Activated CD4-positive, alpha-beta T cell treated with anti-CD3 and anti-CD28 coated beads for 36 hours (primary cell): ENCODE data around the gene PEX14. TPM values are rescaled to one million over a fixed set of nuclear protein-coding genes. Genes with fewer than 3 reads are reported as not detected.

Experiments
- ATAC-seq: fragments of 200-7000 bp; cut with Tn5 transposase; one replicate; pipeline ENCODE4 v1.10.0; 2021; ENCODE audit warnings: mild to moderate bottlenecking, moderate library complexity
- CTCF ChIA-PET: fragments of 350-600 bp; sonication (Branson Sonifier 250); formaldehyde crosslinking; loops from one replicate; lab custom pipeline; 2021; ENCODE audit warnings: antibody characterized with exemption; lab: Charles Lee
- POLR2A ChIA-PET: fragments of 350-600 bp; sonication (Branson Sonifier 250); formaldehyde crosslinking; loops from one replicate; lab custom pipeline; 2021; ENCODE audit warnings: antibody characterized with exemption, inconsistent platforms; lab: Charles Lee
- DNase-seq: peaks from one replicate; pipeline ENCODE4 v3.0.0-alpha.2; 2020
- H3K27ac Mint-ChIP-seq: one replicate; pipeline ENCODE4 v1.8.0; 2021; ENCODE audit warnings: mixed read lengths
- H3K27me3 Mint-ChIP-seq: one replicate; pipeline ENCODE4 v1.8.0; 2021; ENCODE audit warnings: mixed read lengths
- H3K36me3 Mint-ChIP-seq: one replicate; pipeline ENCODE4 v1.8.0; 2021; ENCODE audit warnings: low read depth, mixed read lengths
- H3K4me1 Mint-ChIP-seq: one replicate; pipeline ENCODE4 v1.8.0; 2021; ENCODE audit warnings: mixed read lengths
- H3K4me3 Mint-ChIP-seq: one replicate; pipeline ENCODE4 v1.8.0; 2021; ENCODE audit warnings: mild to moderate bottlenecking, moderate library complexity, mixed read lengths
- H3K9me3 Mint-ChIP-seq: one replicate; pipeline ENCODE4 v1.8.0; 2021; ENCODE audit warnings: low read depth, mixed read lengths
- intact Hi-C, 2 experiments: fragments of 100-400 bp; cut with DNase I in 1 of 2; cut with micrococcal nuclease in 1 of 2; formaldehyde crosslinking; loops; one replicate each; pipeline versions ENCODE4 v1.14.2 to v1.15.1; 2022 to 2024; cut with DNase I, micrococcal nuclease
- total RNA-seq, 2 experiments: library from RNA; stranded (reverse); gene quantifications; one replicate each; pipeline ENCODE4 v1.2.3, GENCODE V29; 2021

PEX14 gene
- total RNA-seq, 2 experiments from 2014 or later = 16.3 to 25.1 TPM

- POLR2A ChIA-PET = no interaction called here
- DNase-seq (no peak), ATAC-seq (no peak)
- Mint-ChIP-seq H3K27me3 (no peaks in the 10 kb centered on the region), H3K27ac (no peak overlapping the region), H3K4me3 (no peak overlapping the region), H3K36me3 (no peaks in the 10 kb centered on the region), H3K9me3 (no peaks in the 10 kb centered on the region), H3K4me1 (no peaks in the 10 kb centered on the region)
- intact Hi-C loops = no loop called here
- CTCF ChIA-PET = interaction anchor here (0.6 kb wide), 1 partner anchor 241 kb away, joined by 3 read pairs; no protein-coding TSS in a partner anchor
Measured at GRCh38 chr1:10665226-10665625, 190.5 kb downstream of the PEX14 start.

GRCh38 chr1:10665930-10666850 lies 191.4 kb downstream of the PEX14 start:
- DNase-seq (no peak), ATAC-seq (no peak)
- Mint-ChIP-seq H3K4me1 (no peaks in the 10 kb centered on the region), H3K36me3 (no peaks in the 10 kb centered on the region), H3K27ac (no peak overlapping the region), H3K27me3 (no peaks in the 10 kb centered on the region), H3K9me3 (no peaks in the 10 kb centered on the region), H3K4me3 (no peak overlapping the region)
- ChIA-PET POLR2A (no interaction called here), CTCF (no interaction called here)
- intact Hi-C loops = no loop called here

GRCh38 chr1:10667861-10668761 lies 193.4 kb downstream of the PEX14 start:
- ChIA-PET CTCF (no interaction called here), POLR2A (no interaction called here)
- Mint-ChIP-seq H3K27me3 (no peaks in the 10 kb centered on the region), H3K36me3 (no peaks in the 10 kb centered on the region), H3K4me1 (no peaks in the 10 kb centered on the region), H3K4me3 (no peak overlapping the region), H3K9me3 (no peaks in the 10 kb centered on the region), H3K27ac (no peak overlapping the region)
- no peak for DNase-seq
- intact Hi-C loops = no loop called here
- ATAC-seq = no peak

GRCh38 chr1:10669570-10669969 lies 194.8 kb downstream of the PEX14 start:
- no peak for ATAC-seq
- CTCF ChIA-PET = no interaction called here
- Mint-ChIP-seq H3K9me3 (no peaks in the 10 kb centered on the region), H3K27ac (no peak overlapping the region), H3K36me3 (no peaks in the 10 kb centered on the region), H3K4me3 (no peak overlapping the region), H3K27me3 (no peaks in the 10 kb centered on the region), H3K4me1 (no peaks in the 10 kb centered on the region)
- POLR2A ChIA-PET = no interaction called here
- intact Hi-C loops = no loop called here
- no peak for DNase-seq

- no peaks in the 10 kb centered on the region for H3K36me3 Mint-ChIP-seq
- CTCF ChIA-PET = interaction anchor here (0.7 kb wide), 1 partner anchor 1667 kb away, joined by 3 read pairs; no protein-coding TSS in a partner anchor
- H3K27ac Mint-ChIP-seq = no peak overlapping the region
- no peaks in the 10 kb centered on the region for H3K27me3 Mint-ChIP-seq
- DNase-seq (no peak), ATAC-seq (no peak)
- no peaks in the 10 kb centered on the region for H3K4me1 Mint-ChIP-seq
- intact Hi-C loops = no loop called here
- no peak overlapping the region for H3K4me3 Mint-ChIP-seq
- POLR2A ChIA-PET = no interaction called here
- no peaks in the 10 kb centered on the region for H3K9me3 Mint-ChIP-seq
Measured at GRCh38 chr1:10670190-10670589, 195.4 kb downstream of the PEX14 start.

GRCh38 chr1:10671090-10671489 lies 196.3 kb downstream of the PEX14 start:
- no peaks in the 10 kb centered on the region for H3K9me3 Mint-ChIP-seq
- H3K4me1 Mint-ChIP-seq = no peaks in the 10 kb centered on the region
- H3K27ac Mint-ChIP-seq = no peak overlapping the region
- intact Hi-C loops = no loop called here
- DNase-seq (no peak), ATAC-seq (no peak)
- ChIA-PET CTCF (interaction anchor here (0.7 kb wide), 1 partner anchor 1668 kb away, joined by 3 read pairs; no protein-coding TSS in a partner anchor), POLR2A (no interaction called here)
- no peak overlapping the region for H3K4me3 Mint-ChIP-seq
- no peaks in the 10 kb centered on the region for H3K36me3 Mint-ChIP-seq
- H3K27me3 Mint-ChIP-seq = no peaks in the 10 kb centered on the region

- ChIA-PET POLR2A (no interaction called here), CTCF (interaction anchor here (0.6 kb wide), 1 partner anchor 965 kb away, joined by 3 read pairs; no protein-coding TSS in a partner anchor)
- intact Hi-C loops = no loop called here
- no peaks in the 10 kb centered on the region for H3K9me3 Mint-ChIP-seq
- DNase-seq (no peak), ATAC-seq (no peak)
- H3K27ac Mint-ChIP-seq = no peak overlapping the region
- no peaks in the 10 kb centered on the region for H3K27me3 Mint-ChIP-seq
- no peaks in the 10 kb centered on the region for H3K4me1 Mint-ChIP-seq
- H3K4me3 Mint-ChIP-seq = no peak overlapping the region
- H3K36me3 Mint-ChIP-seq = no peaks in the 10 kb centered on the region
Measured at GRCh38 chr1:10671622-10672342, 197.0 kb downstream of the PEX14 start.

GRCh38 chr1:10672343-10673050 lies 197.7 kb downstream of the PEX14 start:
- Mint-ChIP-seq H3K9me3 (no peaks in the 10 kb centered on the region), H3K4me1 (no peaks in the 10 kb centered on the region), H3K27me3 (no peaks in the 10 kb centered on the region), H3K27ac (no peak overlapping the region), H3K36me3 (no peaks in the 10 kb centered on the region), H3K4me3 (no peak overlapping the region)
- ATAC-seq (no peak), DNase-seq (no peak)
- ChIA-PET CTCF (interaction anchor here (0.6 kb wide), 1 partner anchor 964 kb away, joined by 3 read pairs; no protein-coding TSS in a partner anchor), POLR2A (no interaction called here)
- intact Hi-C loops = no loop called here

- Mint-ChIP-seq H3K4me1 (no peaks in the 10 kb centered on the region), H3K9me3 (no peaks in the 10 kb centered on the region), H3K36me3 (no peaks in the 10 kb centered on the region), H3K4me3 (no peak overlapping the region), H3K27me3 (no peaks in the 10 kb centered on the region), H3K27ac (no peak overlapping the region)
- DNase-seq (no peak), ATAC-seq (no peak)
- CTCF ChIA-PET = no interaction called here
- POLR2A ChIA-PET = no interaction called here
- intact Hi-C loops = no loop called here
Measured at GRCh38 chr1:10673109-10673711, 198.5 kb downstream of the PEX14 start.

GRCh38 chr1:10674222-10674621 lies 199.5 kb downstream of the PEX14 start:
- no peaks in the 10 kb centered on the region for H3K9me3 Mint-ChIP-seq
- no peak overlapping the region for H3K4me3 Mint-ChIP-seq
- no peak overlapping the region for H3K27ac Mint-ChIP-seq
- no peak for ATAC-seq
- H3K4me1 Mint-ChIP-seq = no peaks in the 10 kb centered on the region
- no peak for DNase-seq
- CTCF ChIA-PET = no interaction called here
- intact Hi-C loops = no loop called here
- no peaks in the 10 kb centered on the region for H3K27me3 Mint-ChIP-seq
- POLR2A ChIA-PET = no interaction called here
- H3K36me3 Mint-ChIP-seq = no peaks in the 10 kb centered on the region
